HCEC 1CT (cell line): ENCODE results near the gene TCEANC2.
"Not testable (repeated sequence)": the region's sequence is repeated elsewhere in the genome, so short reads cannot be mapped to it uniquely, and the experiment has no call there.

Source experiments
- DNase-seq: peaks from one replicate; pipeline ENCODE4 v3.0.0-alpha.2; 2017

TCEANC2 gene

GRCh38 chr1:54052934-54053744, at the start of gene TCEANC2, which contains the start of gene TMEM59:
TSS of gene TCEANC2 (plus strand) at chr1:54053608. CDS start at chr1:54054423, 815 bp downstream.
TSS of gene TMEM59 (minus strand) at chr1:54053204. CDS start at chr1:54053188, 16 bp downstream.
- peak; percentile 99 for DNase-seq

DNA sequence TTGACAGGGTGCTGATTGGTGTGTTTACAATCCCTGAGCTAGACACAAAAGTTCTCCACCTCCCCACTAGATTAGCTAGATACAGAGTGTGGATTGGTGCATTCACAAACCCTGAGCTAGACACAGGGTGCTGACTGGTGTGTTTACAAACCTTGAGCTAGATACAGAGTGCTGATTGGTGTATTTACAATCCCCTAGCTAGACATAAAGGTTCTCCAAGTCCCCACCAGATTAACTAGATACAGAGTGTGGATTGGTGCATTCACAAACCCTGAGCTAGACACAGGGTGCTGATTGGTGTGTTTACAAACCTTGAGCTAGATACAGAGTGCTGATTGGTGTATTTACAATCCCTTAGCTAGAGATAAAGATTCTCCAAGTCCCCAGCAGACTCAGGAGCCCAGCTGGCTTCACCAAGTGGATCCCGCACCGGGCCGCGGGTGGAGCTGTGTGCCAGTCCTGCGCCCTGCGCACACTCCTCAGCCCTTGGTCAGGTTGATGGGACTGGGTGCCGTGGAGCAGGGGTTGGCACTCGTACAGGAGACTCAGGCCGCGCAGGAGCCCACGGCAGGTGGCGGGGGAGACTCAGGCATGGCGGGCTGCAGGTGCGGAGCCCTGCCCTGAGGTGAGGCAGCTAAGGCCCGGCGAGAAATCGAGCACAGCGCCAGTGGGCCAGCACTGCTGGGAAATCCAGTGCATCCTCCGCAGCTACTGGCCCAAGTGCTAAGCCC, 49.5 kb upstream of the TCEANC2 start:
- DNase-seq = not testable (repeated sequence)

GRCh38 chr1:54004481-54005049, 48.8 kb upstream of the TCEANC2 start:
- DNase-seq = no peak

GRCh38 chr1:54006508-54006907, 46.9 kb upstream of the TCEANC2 start:
- DNase-seq = no peak

DNA sequence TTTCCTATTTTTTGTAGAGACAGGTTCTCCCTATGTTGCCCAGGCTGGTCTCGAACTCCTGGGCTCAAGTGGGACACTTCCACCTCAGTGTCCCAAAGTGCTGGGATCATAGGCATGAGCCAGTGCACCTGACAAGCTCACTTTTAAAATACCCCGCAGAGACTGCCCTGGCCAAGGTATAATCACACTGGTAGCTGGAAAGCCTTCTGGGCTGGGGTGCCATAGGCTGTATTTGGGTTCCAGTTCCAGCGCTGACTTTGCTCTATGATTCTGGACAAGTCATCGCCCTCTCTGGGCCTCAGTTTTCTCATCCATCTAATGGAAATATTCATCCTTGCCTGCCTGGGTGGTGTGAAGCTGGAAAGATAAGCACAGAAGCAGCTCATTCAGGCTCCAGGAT, 45.8 kb upstream of the TCEANC2 start:
- no peak for DNase-seq

GRCh38 chr1:54008876-54009275, 44.5 kb upstream of the TCEANC2 start:
- no peak for DNase-seq

GRCh38 chr1:54009406-54009805, 44.0 kb upstream of the TCEANC2 start:
- DNase-seq = no peak

DNA sequence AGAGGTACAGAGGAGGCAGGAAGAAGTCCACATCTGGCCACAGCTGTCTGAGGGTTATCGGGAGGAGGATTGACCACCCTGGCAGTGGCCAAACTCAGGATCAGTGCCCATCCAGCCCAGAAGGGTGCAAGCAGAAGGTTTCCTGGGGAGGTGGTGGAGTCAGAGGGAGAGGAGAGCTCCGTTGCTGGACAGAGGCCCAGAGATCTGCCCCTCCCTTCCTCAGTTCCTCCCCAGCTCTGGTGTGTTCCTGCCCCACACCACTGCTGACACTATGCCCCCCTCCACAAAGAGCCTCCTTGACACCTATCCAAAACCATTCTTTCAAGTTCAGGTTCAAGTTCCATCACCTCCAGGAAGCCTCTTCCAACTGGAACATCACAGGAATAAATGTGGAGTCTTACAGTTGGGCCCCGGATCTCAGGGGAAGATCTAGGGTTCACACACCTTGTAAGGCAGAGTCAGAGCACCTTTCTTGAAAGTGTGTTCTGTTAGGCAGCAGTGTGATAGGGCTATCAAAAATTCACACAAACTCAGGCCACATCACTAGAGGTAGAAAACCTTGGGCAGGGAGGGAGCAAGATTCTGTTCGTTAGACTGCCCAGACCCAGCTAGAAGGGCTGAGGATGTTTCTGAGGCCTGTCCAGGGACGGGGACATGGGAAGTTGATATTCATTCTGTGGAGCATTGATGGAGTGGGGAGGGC, 42.8 kb upstream of the TCEANC2 start:
- DNase-seq = no peak

DNA sequence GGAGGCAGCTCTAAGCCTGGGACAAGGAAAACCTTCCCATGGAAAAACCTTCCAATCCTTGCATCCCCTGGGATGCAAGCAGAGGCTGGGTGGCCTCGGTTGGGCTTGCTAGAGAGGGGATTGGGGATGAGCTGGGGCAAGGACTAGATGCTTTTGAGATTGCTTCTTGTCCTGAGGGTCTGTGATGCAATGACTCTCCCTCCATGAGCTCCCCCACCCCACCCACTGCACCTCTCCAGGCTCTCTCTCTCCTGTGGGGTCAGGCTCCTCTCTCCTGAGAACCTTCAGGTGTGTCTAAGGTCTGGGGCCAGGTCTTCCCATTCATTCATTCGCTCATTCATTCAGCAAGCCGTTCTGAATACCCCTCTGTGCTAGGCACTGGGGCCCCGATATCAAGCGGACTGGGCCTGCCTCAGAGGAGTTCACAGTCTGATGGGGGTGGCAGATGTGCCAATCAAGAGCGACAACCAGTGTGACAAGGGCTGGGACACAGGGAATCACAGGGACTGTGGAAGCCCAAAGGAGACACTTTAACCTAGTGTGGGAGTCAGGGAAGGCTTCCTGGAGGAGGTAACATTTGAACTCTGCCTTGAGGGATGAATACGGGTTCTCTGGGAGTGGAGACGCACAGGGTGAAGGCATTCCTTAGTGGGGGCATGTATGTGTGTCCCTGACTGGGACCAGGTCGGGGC, 41.9 kb upstream of the TCEANC2 start:
- DNase-seq = no peak

DNA sequence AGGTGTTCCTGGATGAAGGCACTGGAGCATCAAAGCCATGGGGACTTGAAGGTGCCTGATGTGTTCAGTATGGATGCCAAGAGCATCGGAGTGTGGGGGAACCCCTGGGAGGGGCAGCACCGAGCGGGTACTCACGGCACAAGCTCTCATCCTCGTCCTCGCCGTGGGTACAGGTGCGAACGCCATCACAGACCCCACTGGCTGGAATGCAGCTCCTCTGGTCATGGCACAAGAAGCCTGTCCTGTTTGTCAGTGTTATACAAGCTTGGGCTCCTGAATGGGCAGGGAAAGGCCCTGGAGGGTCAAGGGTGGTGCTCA, 41.4 kb upstream of the TCEANC2 start:
- DNase-seq = no peak

DNA sequence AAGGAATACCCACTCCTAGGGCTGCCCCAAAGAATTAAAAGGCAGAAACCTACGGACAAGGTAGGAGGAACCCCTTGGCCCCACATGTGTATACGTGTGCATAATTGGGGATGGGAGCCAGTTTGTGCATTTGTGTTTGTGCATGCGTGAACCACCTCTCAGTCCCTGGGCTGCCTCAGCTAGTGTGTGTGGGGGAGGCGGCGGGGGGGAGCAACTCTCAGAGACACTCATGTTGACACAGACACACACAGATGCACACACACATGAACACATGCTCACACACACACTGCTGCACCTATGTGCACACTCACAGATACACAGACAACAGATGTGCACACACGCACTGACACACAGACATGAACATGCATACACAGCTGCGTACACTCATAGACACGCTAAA, 40.5 kb upstream of the TCEANC2 start:
- no peak for DNase-seq

DNA sequence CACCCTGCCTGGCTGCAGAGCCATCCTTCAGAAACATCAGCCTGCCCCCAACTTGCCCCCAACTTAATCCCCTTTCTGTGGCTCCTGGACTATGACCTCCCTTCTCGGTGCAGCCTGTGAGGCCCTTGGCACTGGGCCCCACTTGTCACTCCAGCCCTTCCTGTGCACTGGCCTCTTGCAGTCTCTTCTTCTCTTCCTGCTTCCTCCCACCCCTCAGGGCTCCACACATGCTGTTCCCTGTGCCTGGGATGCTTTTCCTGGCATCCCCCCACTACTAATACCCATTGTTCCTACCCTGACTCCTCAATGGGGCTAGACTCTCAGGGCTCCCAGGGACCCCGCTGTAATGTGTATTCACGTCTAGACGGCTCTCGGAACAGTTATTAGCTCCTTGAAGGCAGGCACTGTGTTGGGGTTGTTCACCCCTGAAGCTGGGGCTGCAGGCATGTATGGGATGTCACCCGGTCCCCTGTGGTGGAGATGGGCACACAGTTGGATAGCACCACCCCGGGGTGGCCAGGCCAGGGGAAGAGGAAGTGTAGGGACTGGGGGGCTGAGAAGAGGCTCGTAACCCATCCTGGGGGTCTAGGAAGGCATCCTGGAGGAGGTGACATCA, 39.9 kb upstream of the TCEANC2 start:
- no peak for DNase-seq

- no peak for DNase-seq
Measured at GRCh38 chr1:54014009-54014629, 39.3 kb upstream of the TCEANC2 start.

- DNase-seq = peak; percentile 61
Measured at GRCh38 chr1:54016343-54017282, 36.8 kb upstream of the TCEANC2 start.

DNA sequence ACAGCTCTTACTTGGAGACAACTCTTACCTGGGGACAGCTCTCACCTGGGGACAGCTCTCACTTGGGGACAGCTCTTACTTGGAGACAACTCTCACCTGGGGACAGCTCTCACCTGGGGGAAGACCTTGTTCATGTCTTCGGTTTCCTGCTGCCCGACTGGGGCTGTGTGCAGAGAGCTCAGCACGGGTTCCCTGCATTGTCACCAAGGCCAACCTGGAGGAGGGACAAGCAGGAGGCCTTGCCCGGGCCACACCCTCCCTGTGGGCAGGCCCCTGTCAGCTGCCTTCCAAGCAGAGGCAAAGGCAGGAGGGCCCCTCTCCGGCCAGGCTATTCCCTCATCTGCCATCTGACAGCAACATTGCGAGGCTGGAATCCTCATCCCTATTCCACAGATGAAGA, 35.4 kb upstream of the TCEANC2 start, which contains the start of gene LDLRAD1:
TSS of gene LDLRAD1 (minus strand) at position 208 of the 400 bp plus-strand sequence. CDS start at position 134, 74 bp downstream.
- DNase-seq = no peak

DNA sequence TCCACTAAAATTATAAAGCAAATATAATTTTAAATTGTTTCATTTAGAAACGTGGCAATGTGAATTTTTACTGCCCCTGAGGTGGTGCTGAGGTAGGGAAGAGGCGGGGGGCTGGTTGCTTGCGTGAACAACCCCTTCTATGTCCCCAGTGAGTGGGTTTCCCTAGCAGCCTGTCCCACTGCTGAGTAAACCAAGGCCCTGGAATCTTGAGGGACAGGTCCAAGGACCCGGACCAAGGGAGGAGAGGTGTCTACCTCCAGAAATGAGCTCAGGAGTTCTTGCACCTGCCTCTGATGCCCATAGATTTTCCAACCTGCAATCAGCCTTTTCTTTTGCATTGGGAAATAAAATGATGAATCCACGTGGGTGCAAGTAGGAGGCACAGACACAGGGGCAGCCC, 34.8 kb upstream of the TCEANC2 start:
- no peak for DNase-seq

- not testable (repeated sequence) for DNase-seq
Measured at GRCh38 chr1:54019562-54020176, 33.7 kb upstream of the TCEANC2 start.

- DNase-seq = no peak
Measured at GRCh38 chr1:54024358-54024757, 29.1 kb upstream of the TCEANC2 start.

- DNase-seq = not testable (repeated sequence)
Measured at GRCh38 chr1:54024811-54025210, 28.6 kb upstream of the TCEANC2 start.

GRCh38 chr1:54027848-54028247, 25.6 kb upstream of the TCEANC2 start:
- DNase-seq = no peak
